ENCODE measurements around the gene ANLN. TPM values are rescaled to one million over a fixed set of nuclear protein-coding genes. Genes with fewer than 3 reads are reported as not detected.

The ANLN gene
- total and polyA plus RNA-seq, 2 experiments from 2014 or later, result 26.9 to 66.7 TPM

- no peak overlapping the region for H3K4me2 ChIP-seq
- no peak for ATAC-seq
- no peaks in the 10 kb centered on the region; the same call in 1 of the 2 replicates for H4K20me1 ChIP-seq (replicated peaks; ENCODE audit: insufficient read depth)
- no peak overlapping the region for H3K27ac ChIP-seq (ENCODE audit: low read depth)
- Mint-ChIP-seq H3K9me3 (no peaks in the 10 kb centered on the region), H3K27ac (no peak overlapping the region), H3K27me3 (ENCODE audit: insufficient read depth, low read depth, poor library complexity) (no peaks in the 10 kb centered on the region), H3K4me1 (no peaks in the 10 kb centered on the region), H3K4me3 (no peak overlapping the region), H3K36me3 (ENCODE audit: low read depth) (peaks cover 33% of the 10 kb centered on the region)
- H3K4me3 ChIP-seq, result no peak overlapping the region
- no peaks in the 10 kb centered on the region for H3K79me2 ChIP-seq (replicated peaks; ENCODE audit: insufficient read depth)
- no peak overlapping the region for H2AFZ ChIP-seq
- H3K4me1 ChIP-seq (ENCODE audit: insufficient read depth), result no peaks in the 10 kb centered on the region
- no peaks in the 10 kb centered on the region for H3K27me3 ChIP-seq (ENCODE audit: insufficient read depth)
- no peaks in the 10 kb centered on the region for H3F3A ChIP-seq (replicated peaks; ENCODE audit: low read depth)
- peaks cover 45% of the 10 kb centered on the region for H3K36me3 ChIP-seq (ENCODE audit: insufficient read depth)
- TF ChIP-seq ZNF331 (CRISPR knock-in tag; IDR thresholded peaks at IDR 0.05; ENCODE audit: low read depth) (no peak), CTCF (conservative IDR thresholded peaks at IDR 0.05; ENCODE audit: low read depth in 2 of 2) (no peak), NANOG (IDR thresholded peaks at IDR 0.05; ENCODE audit: borderline replicate concordance) (no peak), ZNF114 (CRISPR knock-in tag; IDR thresholded peaks at IDR 0.05) (no peak), ETS1 (IDR thresholded peaks at IDR 0.05) (no peak), CREB1 (CRISPR knock-in tag; IDR thresholded peaks at IDR 0.05; ENCODE audit: low read depth) (no peak), ZNF462 (CRISPR knock-in tag; IDR thresholded peaks at IDR 0.05) (no peak), POLR2AphosphoS5 (IDR thresholded peaks at IDR 0.05; ENCODE audit: low read depth) (no peak), STAT1 (IDR thresholded peaks at IDR 0.05; ENCODE audit: unreplicated experiment) (no peak), EZH2phosphoT487 (IDR thresholded peaks at IDR 0.05; ENCODE audit: unreplicated experiment) (no peak), EZH2 (IDR thresholded peaks at IDR 0.05; ENCODE audit: low read depth, unreplicated experiment) (no peak), REST (IDR thresholded peaks at IDR 0.05; ENCODE audit: unreplicated experiment) (no peak), JUNB (IDR thresholded peaks at IDR 0.05; ENCODE audit: unreplicated experiment) (no peak)
- no peak for DNase-seq (ENCODE audit: low spot score)
- no peaks in the 10 kb centered on the region for H3K9me2 ChIP-seq (ENCODE audit: insufficient read depth)
Measured at GRCh38 chr7:36415144-36415543, 25.5 kb downstream of the ANLN start.
